K562 (cell line): ENCODE results near the gene SELENOO. TPM values are rescaled to one million over a fixed set of nuclear protein-coding genes. Genes with fewer than 3 reads are reported as not detected.

ENCODE experiments used
- BCL6 ChIP-seq: fragments of 250-450 bp; sonication (Bioruptor Pico); IDR thresholded peaks from 2 replicates; pipeline ENCODE4 v1.4.0; 2020
- BRCA1 ChIP-seq, 2 experiments: fragments of 450-650 bp in 1 of 2; sonication (generic) in 1 of 2; formaldehyde crosslinking in 1 of 2; IDR thresholded peaks; 2 replicates each; pipeline versions ENCODE4 v1.5.0 to v1.6.1; 2017 to 2020; ENCODE audit warnings: mild to moderate bottlenecking in 1 of 2, missing genetic modification reagents in 1 of 2
- CBFB ChIP-seq: sonication (generic); formaldehyde crosslinking; IDR thresholded peaks from 2 replicates; pipeline ENCODE4 v1.4.0; 2020; ENCODE audit warnings: mild to moderate bottlenecking, missing genetic modification reagents
- CBX5 ChIP-seq: IDR thresholded peaks from 2 replicates; pipeline ENCODE4 v1.6.1; 2014; ENCODE audit warnings: low read depth, borderline replicate concordance
- CCNT2 ChIP-seq: IDR thresholded peaks from 2 replicates; pipeline ENCODE4 v1.6.1; 2011; ENCODE audit warnings: borderline replicate concordance, low read depth, mild to moderate bottlenecking, moderate library complexity, mixed read lengths, low read length; ENCODE audit not compliant: insufficient read length; ENCODE audit errors: extremely low read depth
- CREB3 ChIP-seq: fragments of 450-650 bp; conservative IDR thresholded peaks from 2 replicates; pipeline ENCODE4 v1.6.1; 2016; ENCODE audit warnings: missing genetic modification characterization, low read depth, mild to moderate bottlenecking, missing compliant biosample characterization, moderate library complexity
- E2F5 ChIP-seq: sonication (generic); formaldehyde crosslinking; IDR thresholded peaks from 2 replicates; pipeline ENCODE4 v1.8.0; 2022; ENCODE audit warnings: mild to moderate bottlenecking, missing genetic modification reagents
- ETV5 ChIP-seq: sonication (generic); formaldehyde crosslinking; IDR thresholded peaks from 2 replicates; pipeline ENCODE4 v1.4.0; 2020; ENCODE audit warnings: low read depth, mild to moderate bottlenecking, missing genetic modification reagents
- EWSR1 ChIP-seq: fragments of 450-650 bp; IDR thresholded peaks from 2 replicates; pipeline ENCODE4 v1.6.1; 2018; ENCODE audit warnings: borderline replicate concordance, mild to moderate bottlenecking, low read depth, moderate library complexity; ENCODE audit not compliant: partially characterized antibody
- FIP1L1 ChIP-seq: fragments of 200-400 bp; formaldehyde crosslinking; IDR thresholded peaks from 2 replicates; pipeline ENCODE4 v1.6.1; 2018; ENCODE audit warnings: mild to moderate bottlenecking, low read depth, low read length; ENCODE audit not compliant: poor library complexity, severe bottlenecking
- GABPA ChIP-seq: fragments of 200-800 bp; sonication (Bioruptor generic); conservative IDR thresholded peaks from 2 replicates; pipeline ENCODE4 v1.6.1; 2016; ENCODE audit warnings: low read depth, missing genetic modification characterization, missing compliant biosample characterization
- MTA3 ChIP-seq: fragments of 450-650 bp; formaldehyde crosslinking; IDR thresholded peaks from 2 replicates; pipeline ENCODE4 v1.6.1; 2017; ENCODE audit warnings: mild to moderate bottlenecking, borderline replicate concordance
- NONO ChIP-seq, 2 experiments: fragments of 200-400 bp in 1 of 2; fragments of 450-650 bp in 1 of 2; formaldehyde crosslinking in 1 of 2; IDR thresholded peaks; 2 replicates each; pipeline ENCODE4 v1.6.1; 2017; ENCODE audit warnings: low read depth in 2 of 2, mild to moderate bottlenecking in 2 of 2, moderate library complexity in 2 of 2, low read length in 1 of 2
- PHF20 ChIP-seq: fragments of 450-650 bp; IDR thresholded peaks from 2 replicates; pipeline ENCODE4 v1.6.1; 2018; ENCODE audit not compliant: partially characterized antibody
- PURB ChIP-seq: sonication (generic); formaldehyde crosslinking; IDR thresholded peaks from 2 replicates; pipeline ENCODE4 v1.9.0; 2021; ENCODE audit warnings: low read depth, mild to moderate bottlenecking, missing genetic modification reagents
- RBFOX2 ChIP-seq: fragments of 200-400 bp; formaldehyde crosslinking; IDR thresholded peaks from 2 replicates; pipeline ENCODE4 v1.6.1; 2017; ENCODE audit warnings: low read depth, mild to moderate bottlenecking, low read length, moderate library complexity
- SMAD4 ChIP-seq: fragments of 250-450 bp; sonication (Bioruptor Pico); conservative IDR thresholded peaks from 2 replicates; pipeline ENCODE4 v1.8.0; 2021; ENCODE audit warnings: inconsistent platforms, mild to moderate bottlenecking, moderate library complexity
- ZBTB2 ChIP-seq: fragments of 450-650 bp; IDR thresholded peaks from 2 replicates; pipeline ENCODE4 v1.6.1; 2016; ENCODE audit warnings: antibody characterized with exemption
- ZNF133 ChIP-seq: fragments of 250-450 bp; sonication (Bioruptor Pico); IDR thresholded peaks from 2 replicates; pipeline ENCODE4 v1.4.0; 2020; ENCODE audit warnings: mild to moderate bottlenecking
- ZNF586 ChIP-seq: fragments of 450-650 bp; formaldehyde crosslinking; conservative IDR thresholded peaks from 2 replicates; pipeline ENCODE4 v1.4.0; 2020; ENCODE audit warnings: mild to moderate bottlenecking, moderate library complexity
- polyA plus RNA-seq, 8 experiments: library from polyadenylated mRNA; depleted of rRNA in 4 of 8; stranded (reverse) in 5 of 8; unstranded in 3 of 8; fragments of >200 nt; fragmentation: Nextera tagmentation in 2 of 8; fragmentation: Illumina TruSeq in 1 of 8; extraction: Ambion mirVana in 2 of 8; extraction: Trizol in 1 of 8; gene quantifications; 2 replicates each; pipeline versions ENCODE4 v1.2.1 to v1.2.3, GENCODE V29; 2011 to 2014; ENCODE audit warnings: inconsistent platforms in 1 of 8, missing spikeins in 1 of 8
- total RNA-seq, 7 experiments: library from RNA; depleted of rRNA in 6 of 7; stranded (reverse); fragments of >200 nt in 6 of 7; fragmentation: Illumina TruSeq in 2 of 7; extraction: Trizol in 2 of 7; gene quantifications; 2 replicates each; pipeline versions ENCODE4 v1.2.1 to v1.2.3, GENCODE V29; 2011 to 2021; ENCODE audit warnings: low replicate concordance in 1 of 7

SELENOO gene
- total and polyA plus RNA-seq, 9 of the 15 experiments (the other 6 are each of a cell fraction or from before 2014, with no cell fraction given): 0.37 to 24.9 (median 8.3) TPM

- TF ChIP-seq CBFB: peak; percentile 97
- no peak for TF ChIP-seq BRCA1 (IDR thresholded peaks at IDR 0.05)
- TF ChIP-seq BRCA1 (CRISPR knock-in tag; IDR thresholded peaks at IDR 0.05): no peak
- peak; percentile 80 for TF ChIP-seq SMAD4 (CRISPR knock-in tag)
- TF ChIP-seq PHF20: no peak
- peak; percentile 17 for TF ChIP-seq FIP1L1
- no peak for TF ChIP-seq ZNF133 (CRISPR knock-in tag)
- TF ChIP-seq ZNF586 (CRISPR knock-in tag): no peak
- 0 out of 2 replicates have a peak, but pooled peaks have one; percentile 20 for TF ChIP-seq CBX5
- no peak for TF ChIP-seq NONO (IDR thresholded peaks at IDR 0.05; ENCODE audit: low read depth in 2 of 2, low read length in 1 of 2)
- no peak for TF ChIP-seq BCL6 (CRISPR knock-in tag)
- 0 out of 2 replicates have a peak, but pooled peaks have one; percentile 35 for TF ChIP-seq ZBTB2
- peak; percentile 57 for TF ChIP-seq CCNT2
- no peak for TF ChIP-seq EWSR1
- TF ChIP-seq GABPA (tag): peak; percentile 73
- TF ChIP-seq RBFOX2: peak; percentile 70
- TF ChIP-seq ETV5: peak; percentile 66; the same call in 1 of the 2 replicates
- TF ChIP-seq CREB3: 0 out of 2 replicates have a peak, but pooled peaks have one; percentile 32
- TF ChIP-seq MTA3: peak; percentile 28; the same call in 1 of the 2 replicates
- TF ChIP-seq E2F5 (CRISPR knock-in tag): no peak
- no peak for TF ChIP-seq PURB (CRISPR knock-in tag)
Observed at GRCh38 chr22:50190182-50190940, 10.4 kb upstream of the SELENOO start (continued).
